SK-N-SH (cell line): Measurements from ENCODE around the gene HLA-DPB1. TPM values are rescaled to one million over a fixed set of nuclear protein-coding genes. Genes with fewer than 3 reads are reported as not detected.

Experiments used
- CTCF ChIA-PET: fragments of 300-600, 350-600 bp; formaldehyde crosslinking; extraction: SDS; loops from one replicate; lab custom pipeline; 2021; lab: Yijun Ruan, JAX
- POLR2A ChIA-PET: fragments of 350-600 bp; sonication (Branson Sonifier 250); formaldehyde crosslinking; extraction: SDS; loops from one replicate; lab custom pipeline; 2020; ENCODE audit warnings: antibody characterized with exemption, inconsistent platforms; lab: Yijun Ruan, JAX
- DNase-seq: peaks from one replicate; pipeline ENCODE4 v3.0.0; 2012
- H2AFZ ChIP-seq: fragments of 200-600 bp; sonication (generic); 2 replicates; pipeline ENCODE4 v1.8.1; 2016; ENCODE audit warnings: antibody characterized with exemption, mild to moderate bottlenecking, low read depth
- H3F3A ChIP-seq: fragments of 200-600 bp; sonication (generic); replicated peaks from 2 replicates; pipeline ENCODE3; 2016; ENCODE audit warnings: antibody characterized with exemption, mild to moderate bottlenecking; ENCODE audit not compliant: insufficient read depth
- H3K27ac ChIP-seq, 2 experiments: fragments of 200-500 bp in 1 of 2; fragments of 200-600 bp in 1 of 2; sonication (Bioruptor generic) in 1 of 2; sonication (generic), shearing (Covaris generic) in 1 of 2; 2 replicates each; pipeline versions ENCODE4 v1.5.1 to v1.6.1; 2014 to 2016; ENCODE audit warnings: low read depth in 2 of 2, inconsistent platforms in 1 of 2, low read length in 1 of 2, mild to moderate bottlenecking in 1 of 2, mixed read lengths in 1 of 2
- H3K27me3 ChIP-seq: fragments of 200-600 bp; sonication (generic), shearing (Covaris generic); 2 replicates; pipeline ENCODE4 v1.6.1; 2016; ENCODE audit warnings: mixed run types; ENCODE audit not compliant: insufficient read depth
- H3K36me3 ChIP-seq, 2 experiments: fragments of 200-500 bp in 1 of 2; fragments of 200-600 bp in 1 of 2; sonication (Bioruptor generic) in 1 of 2; sonication (generic) in 1 of 2; replicated peaks in 1 of 2; 2 replicates each; pipeline versions ENCODE3 to v1.5.1; 2014 to 2016; ENCODE audit warnings: low read length in 1 of 2, mild to moderate bottlenecking in 1 of 2; ENCODE audit not compliant: insufficient read depth in 2 of 2, control insufficient read depth in 1 of 2
- H3K4me1 ChIP-seq, 2 experiments: fragments of 200-500 bp in 1 of 2; fragments of 200-600 bp in 1 of 2; sonication (Bioruptor generic) in 1 of 2; sonication (generic), shearing (Covaris generic) in 1 of 2; 2 replicates each; pipeline versions ENCODE4 v1.5.1 to v1.6.1; 2014 to 2016; ENCODE audit warnings: low read depth in 1 of 2, low read length in 1 of 2, mixed run types in 1 of 2; ENCODE audit not compliant: insufficient read depth in 2 of 2, control insufficient read depth in 1 of 2
- H3K4me2 ChIP-seq: fragments of 200-600 bp; sonication (generic), shearing (Covaris generic); 2 replicates; pipeline ENCODE4 v1.6.1; 2017; ENCODE audit warnings: mixed run types
- H3K4me3 ChIP-seq, 2 experiments: fragments of 200-500 bp in 1 of 2; fragments of 200-600 bp in 1 of 2; sonication (Bioruptor generic) in 1 of 2; sonication (generic), shearing (Covaris generic) in 1 of 2; 2 replicates each; pipeline versions ENCODE4 v1.5.1 to v1.8.1; 2014 to 2016; ENCODE audit warnings: low read depth in 2 of 2, inconsistent platforms in 1 of 2, low read length in 1 of 2, mild to moderate bottlenecking in 1 of 2, mixed read lengths in 1 of 2, moderate library complexity in 1 of 2
- H3K79me2 ChIP-seq: fragments of 200-600 bp; sonication (generic); 2 replicates; pipeline ENCODE4 v1.8.1; 2017; ENCODE audit warnings: mild to moderate bottlenecking; ENCODE audit not compliant: insufficient read depth
- H3K9ac ChIP-seq: fragments of 200-600 bp; sonication (generic); 2 replicates; pipeline ENCODE4 v1.6.1; 2017; ENCODE audit warnings: mixed run types
- H3K9me2 ChIP-seq: fragments of 200-600 bp; sonication (generic); 2 replicates; pipeline ENCODE4 v1.6.1; 2017; ENCODE audit warnings: mixed run types
- H3K9me3 ChIP-seq: fragments of 200-600 bp; sonication (generic); 2 replicates; pipeline ENCODE4 v1.6.1; 2017; ENCODE audit warnings: mixed run types, mild to moderate bottlenecking, moderate library complexity
- H4K20me1 ChIP-seq: fragments of 200-600 bp; sonication (generic); 2 replicates; pipeline ENCODE4 v1.6.1; 2017; ENCODE audit warnings: mild to moderate bottlenecking, mixed run types; ENCODE audit not compliant: insufficient read depth
- CHD2 ChIP-seq: fragments of 150-350 bp; IDR thresholded peaks from 2 replicates; pipeline ENCODE4 v1.6.1; 2018; ENCODE audit warnings: low read length; ENCODE audit not compliant: partially characterized antibody
- ELF1 ChIP-seq: IDR thresholded peaks from 2 replicates; pipeline ENCODE4 v1.4.0; 2012
- FOSL2 ChIP-seq: IDR thresholded peaks from 2 replicates; pipeline ENCODE4 v1.4.0; 2012; ENCODE audit warnings: low read depth, mild to moderate bottlenecking, moderate library complexity, borderline replicate concordance
- FOXM1 ChIP-seq: IDR thresholded peaks from 2 replicates; pipeline ENCODE4 v1.4.0; 2012; ENCODE audit warnings: low read depth, mild to moderate bottlenecking
- GABPA ChIP-seq: IDR thresholded peaks from 2 replicates; pipeline ENCODE4 v1.4.0; 2012; ENCODE audit warnings: low read depth, mild to moderate bottlenecking
- MEF2A ChIP-seq: IDR thresholded peaks from 2 replicates; pipeline ENCODE4 v1.4.0; 2012; ENCODE audit warnings: low read depth, borderline replicate concordance
- NFIC ChIP-seq: IDR thresholded peaks from 2 replicates; pipeline ENCODE4 v1.4.0; 2012; ENCODE audit warnings: borderline replicate concordance
- NRF1 ChIP-seq: IDR thresholded peaks from 2 replicates; pipeline ENCODE4 v1.6.1; 2012; ENCODE audit warnings: low read depth, mild to moderate bottlenecking, low read length
- RCOR1 ChIP-seq: fragments of 150-350 bp; IDR thresholded peaks from 2 replicates; pipeline ENCODE4 v1.6.1; 2017; ENCODE audit warnings: antibody characterized with exemption, low read length
- TAF1 ChIP-seq: IDR thresholded peaks from 2 replicates; pipeline ENCODE4 v1.6.1; 2012; ENCODE audit warnings: low read depth, mild to moderate bottlenecking, low read length, moderate library complexity, borderline replicate concordance
- TEAD4 ChIP-seq: IDR thresholded peaks from 2 replicates; pipeline ENCODE4 v1.4.0; 2012; ENCODE audit warnings: mild to moderate bottlenecking, borderline replicate concordance; ENCODE audit not compliant: insufficient read depth
- USF1 ChIP-seq: IDR thresholded peaks from 2 replicates; pipeline ENCODE4 v1.4.0; 2012; ENCODE audit warnings: low read depth, borderline replicate concordance
- YY1 ChIP-seq: IDR thresholded peaks from 2 replicates; pipeline ENCODE4 v1.4.0; 2012; ENCODE audit warnings: low read depth, mild to moderate bottlenecking
- WGBS: methylation state at CpG from one replicate; pipeline ENCODE4 v1.1.6; 2017; ENCODE audit warnings: low lambda C conversion rate; 5-methylcytosine and 5-hydroxymethylcytosine counted together
- polyA plus RNA-seq, 3 experiments: library from polyadenylated mRNA; depleted of rRNA; stranded (reverse); fragments of >200 nt; gene quantifications; 2 replicates each; pipeline ENCODE4 v1.2.3, GENCODE V29; 2012
- TF ChIP-seq, protein P1 (sequence below): IDR thresholded peaks from 2 replicates; pipeline ENCODE4 v1.4.0; 2012; ENCODE audit warnings: low read depth

HLA-DPB1 gene
- polyA plus RNA-seq, 1 of the 3 experiments (the other 2 are of a cell fraction): 2.0 TPM

DNA sequence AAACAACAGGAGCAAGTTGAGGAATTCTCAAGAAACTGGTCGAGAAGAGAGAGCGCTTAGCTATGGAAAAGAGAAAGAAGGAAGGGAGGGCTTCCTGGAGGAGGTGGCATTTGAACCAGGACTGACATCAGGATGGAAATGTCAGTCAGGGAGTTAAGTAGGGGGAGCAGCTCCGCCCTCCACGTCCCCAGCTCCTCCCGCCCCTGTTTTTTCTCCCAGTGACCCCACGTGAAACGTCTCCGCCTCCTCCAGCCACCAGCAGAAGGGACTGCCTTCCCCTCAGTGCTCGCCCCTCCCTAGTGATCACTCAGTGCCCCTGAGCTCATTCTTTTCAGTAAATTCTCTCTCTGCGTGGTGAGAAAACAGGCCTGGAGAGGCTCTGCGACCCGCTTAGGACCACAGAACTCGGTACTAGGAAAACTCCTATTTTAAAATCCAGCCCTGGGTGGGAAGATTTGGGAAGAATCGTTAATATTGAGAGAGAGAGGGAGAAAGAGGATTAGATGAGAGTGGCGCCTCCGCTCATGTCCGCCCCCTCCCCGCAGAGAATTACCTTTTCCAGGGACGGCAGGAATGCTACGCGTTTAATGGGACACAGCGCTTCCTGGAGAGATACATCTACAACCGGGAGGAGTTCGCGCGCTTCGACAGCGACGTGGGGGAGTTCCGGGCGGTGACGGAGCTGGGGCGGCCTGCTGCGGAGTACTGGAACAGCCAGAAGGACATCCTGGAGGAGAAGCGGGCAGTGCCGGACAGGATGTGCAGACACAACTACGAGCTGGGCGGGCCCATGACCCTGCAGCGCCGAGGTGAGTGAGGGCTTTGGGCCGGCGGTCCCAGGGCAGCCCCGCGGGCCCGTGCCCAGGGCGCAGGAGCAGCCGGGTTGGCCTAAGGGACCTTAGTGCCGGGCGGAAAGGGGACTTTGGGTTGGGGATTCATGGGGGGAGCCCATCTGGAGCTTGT, 4.6 kb downstream of the HLA-DPB1 start:
- H3K9ac ChIP-seq: no peak overlapping the region
- peak overlapping the region; percentile 60 for H3K4me2 ChIP-seq
- H3K9me3 ChIP-seq: no peaks in the 10 kb centered on the region
- no peak overlapping the region for H3K27ac ChIP-seq
- H2AFZ ChIP-seq: peak overlapping the region; percentile 56; the same call in 1 of the 2 replicates
- peaks cover 70% of the 10 kb centered on the region; the same call in 1 of the 2 replicates for H3K27me3 ChIP-seq
- ChIA-PET POLR2A (no interaction called here), CTCF (interaction anchor here (0.7 to 2.3 kb wide), 6 partner anchors 37 to 381 kb away, joined by 3 to 7 read pairs (median 3); no protein-coding TSS in a partner anchor)
- no peaks in the 10 kb centered on the region for H4K20me1 ChIP-seq
- no peaks in the 10 kb centered on the region for H3K79me2 ChIP-seq
- H3F3A ChIP-seq: no peaks in the 10 kb centered on the region
- DNase-seq: peak; percentile 52
- TF ChIP-seq NRF1: no peak
- TF ChIP-seq USF1: no peak
- no peak for TF ChIP-seq MEF2A
- TF ChIP-seq TEAD4: no peak
- no peak for TF ChIP-seq FOXM1
- TF ChIP-seq FOSL2: no peak
- TF ChIP-seq, protein P1, sequence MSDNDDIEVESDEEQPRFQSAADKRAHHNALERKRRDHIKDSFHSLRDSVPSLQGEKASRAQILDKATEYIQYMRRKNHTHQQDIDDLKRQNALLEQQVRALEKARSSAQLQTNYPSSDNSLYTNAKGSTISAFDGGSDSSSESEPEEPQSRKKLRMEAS: no peak
- TF ChIP-seq TAF1: no peak
- peak overlapping the region; percentile 27 to 49; a peak in 3 of 4 replicates for H3K4me3 ChIP-seq
- no peaks in the 10 kb centered on the region for H3K9me2 ChIP-seq
- 10% methylated on average over 32 of the region's 49 CpGs for WGBS
- H3K36me3 ChIP-seq: no peaks in the 10 kb centered on the region
- H3K4me1 ChIP-seq: no peaks in the 10 kb centered on the region; a peak in 1 of 4 replicates

DNA sequence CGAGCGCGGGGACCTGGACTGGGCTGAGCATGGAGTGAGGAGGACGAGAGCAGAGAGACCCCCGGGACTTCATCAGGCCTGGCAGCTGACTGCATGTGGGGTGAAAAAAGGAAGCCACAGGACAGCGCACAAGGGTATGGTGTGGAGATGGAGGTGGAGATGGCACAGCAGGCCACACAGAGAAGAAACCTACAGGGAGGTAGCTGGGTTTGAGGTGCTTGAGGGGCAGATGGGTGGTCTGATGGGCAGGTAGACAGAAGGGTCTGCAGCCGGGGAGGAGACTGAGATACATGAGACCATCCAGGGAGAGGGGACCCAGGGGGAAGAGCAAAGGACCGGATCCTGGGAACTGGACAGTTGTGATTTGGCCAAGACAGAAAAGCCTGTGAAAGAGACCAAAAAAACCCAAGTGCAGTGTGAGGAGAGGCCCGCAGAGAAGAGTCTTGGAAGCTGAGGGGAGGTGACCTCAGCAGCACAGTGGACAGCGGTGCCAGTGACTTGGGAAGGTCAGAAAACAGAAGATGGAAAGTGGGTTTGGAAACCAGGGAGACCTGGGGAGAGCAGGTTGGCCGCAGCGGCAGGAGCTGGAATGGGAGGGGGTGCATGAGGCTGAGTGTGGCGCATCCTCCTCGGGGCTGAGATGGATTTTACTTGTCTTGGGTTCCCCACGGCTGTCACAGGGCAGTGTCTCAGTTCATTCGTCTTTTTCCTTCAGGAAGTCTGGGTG, 5.5 kb downstream of the HLA-DPB1 start:
- H3K9ac ChIP-seq: no peak overlapping the region
- H3K79me2 ChIP-seq: no peaks in the 10 kb centered on the region
- no peak overlapping the region for H3K27ac ChIP-seq
- TF ChIP-seq GABPA (no peak), CHD2 (no peak), YY1 (no peak), ELF1 (no peak), NFIC (no peak), RCOR1 (no peak), TEAD4 (no peak)
- TF ChIP-seq, all 33 proteins: peak for 0
- Histone ChIP-seq H3K9me2 (no peaks in the 10 kb centered on the region), H3K4me3 (no peak overlapping the region), H3F3A (no peaks in the 10 kb centered on the region), H3K9me3 (no peaks in the 10 kb centered on the region), H3K36me3 (no peaks in the 10 kb centered on the region), H3K4me2 (peak overlapping the region; percentile 60; the same call in 1 of the 2 replicates), H3K27me3 (peaks cover 79% of the 10 kb centered on the region), H3K4me1 (no peaks in the 10 kb centered on the region; a peak in 1 of 4 replicates), H2AFZ (no peak overlapping the region), H4K20me1 (no peaks in the 10 kb centered on the region)
- ChIA-PET POLR2A (no interaction called here), CTCF (interaction anchor here (0.7 to 2.3 kb wide), 5 partner anchors 39 to 380 kb away, joined by 3 to 7 read pairs (median 3); no protein-coding TSS in a partner anchor)
- 31% methylated on average over 16 of the region's 16 CpGs for WGBS
- DNase-seq: no peak
